Measurements from ENCODE around the gene STK31.

- TF ChIP-seq ESRRG (CRISPR knock-in tag; IDR thresholded peaks at IDR 0.05) (no peak), PATZ1 (CRISPR knock-in tag; IDR thresholded peaks at IDR 0.05; ENCODE audit: borderline replicate concordance) (no peak), GLIS3 (CRISPR knock-in tag; IDR thresholded peaks at IDR 0.05) (no peak), CREB5 (CRISPR knock-in tag; IDR thresholded peaks at IDR 0.05; ENCODE audit: low read depth) (no peak), CSDC2 (CRISPR knock-in tag; IDR thresholded peaks at IDR 0.05) (no peak), RARB (CRISPR knock-in tag; IDR thresholded peaks at IDR 0.05) (no peak), ZFP30 (CRISPR knock-in tag; IDR thresholded peaks at IDR 0.05) (no peak), TCF4 (CRISPR knock-in tag; IDR thresholded peaks at IDR 0.05; ENCODE audit: borderline replicate concordance) (no peak), CSRNP3 (CRISPR knock-in tag; IDR thresholded peaks at IDR 0.05) (no peak)
These were observed 57.5 kb downstream of the STK31 start for GRCh38 chr7:23767514-23767913.

Data from SK-N-SH treated with all-trans-retinoic acid at 6 μM for 48 hours (cell line).